DMS 273 (cell line): Measurements from ENCODE around the gene OR51Q1.

Source experiments
- DNase-seq: peaks from one replicate; lab custom pipeline; 2025; ENCODE audit not compliant: unreplicated experiment; lab: John Stamatoyannopoulos, UW

The OR51Q1 gene

GRCh38 chr11:5421811-5422210, at the start of gene OR51Q1:
TSS of gene OR51Q1 (plus strand) at chr11:5422111. CDS start at chr11:5422201, 90 bp downstream.
- DNase-seq = no peak

GRCh38 chr11:5380740-5381342, 41.1 kb upstream of the OR51Q1 start:
- peak; percentile 59 for DNase-seq

- DNase-seq = no peak
Measured at GRCh38 chr11:5383576-5383975, 38.3 kb upstream of the OR51Q1 start, which contains the start of gene OR51M1. TSS of gene OR51M1 (plus strand) at chr11:5383812. CDS start at chr11:5389399, 5,587 bp downstream.

GRCh38 chr11:5384335-5384734, 37.6 kb upstream of the OR51Q1 start:
- DNase-seq = no peak

GRCh38 chr11:5390210-5390609, 31.7 kb upstream of the OR51Q1 start:
- no peak for DNase-seq

GRCh38 chr11:5394091-5394490, 27.8 kb upstream of the OR51Q1 start:
- DNase-seq = no peak

- DNase-seq = no peak
Measured at GRCh38 chr11:5398936-5399335, 23.0 kb upstream of the OR51Q1 start.

- no peak for DNase-seq
Measured at GRCh38 chr11:5405173-5405572, 16.7 kb upstream of the OR51Q1 start.

- DNase-seq = no peak
Measured at GRCh38 chr11:5420993-5421392, 918 bp upstream of the OR51Q1 start.

GRCh38 chr11:5423131-5423530, 1.2 kb downstream of the OR51Q1 start:
- no peak for DNase-seq

- DNase-seq = no peak
Measured at GRCh38 chr11:5441414-5441813, 19.5 kb downstream of the OR51Q1 start, which contains the start of gene OR51I1. TSS of gene OR51I1 (minus strand) at chr11:5441514. CDS start at chr11:5441514, 0 bp downstream.

- DNase-seq = no peak
Measured at GRCh38 chr11:5443835-5444393, 22.0 kb downstream of the OR51Q1 start.

GRCh38 chr11:5449023-5449422, 27.1 kb downstream of the OR51Q1 start, which contains the start of gene OR51I2:
TSS of gene OR51I2 (plus strand) at chr11:5449323. CDS start at chr11:5453489, 4,166 bp downstream.
- DNase-seq = no peak

- DNase-seq = no peak
Measured at GRCh38 chr11:5449432-5449831, 27.5 kb downstream of the OR51Q1 start.

- no peak for DNase-seq
Measured at GRCh38 chr11:5460983-5461621, 39.2 kb downstream of the OR51Q1 start.

- no peak for DNase-seq
Measured at GRCh38 chr11:5467527-5467926, 45.6 kb downstream of the OR51Q1 start.
